ENCODE data around the gene MYH6. TPM values are rescaled to one million over a fixed set of nuclear protein-coding genes. Genes with fewer than 3 reads are reported as not detected.

MYH6 gene
- total RNA-seq, 4 donors from 2014 or later, result 0.16 to 1.5 TPM; not detected in 2

- DNase-seq, result no peak
- Histone ChIP-seq H3K9me3 (no peaks in the 10 kb centered on the region), H3K27ac (peak overlapping the region; percentile 52 to 77 (median 74)), H3K27me3 (peaks cover 36% of the 10 kb centered on the region), H3K4me1 (peaks cover 6 to 17% (median 13%) of the 10 kb centered on the region in 4 donors), H3K4me3 (peak overlapping the region; percentile 38 to 65 (median 45)), H3K36me3 (no peaks in the 10 kb centered on the region)
- TF ChIP-seq EP300 (IDR thresholded peaks at IDR 0.05; ENCODE audit: low read depth) (no peak), POLR2A (IDR thresholded peaks at IDR 0.05) (no peak), CTCF (IDR thresholded peaks at IDR 0.05) (no peak), POLR2AphosphoS5 (IDR thresholded peaks at IDR 0.05) (no peak)
- 9% methylated on average over 51 of the region's 61 CpGs; no CpG with 5 or more reads in 1 of the 2 donors for WGBS, 2 donors (ENCODE audit: low coverage in 1 of 2)
- intact Hi-C loops (cut with DNase I; ENCODE audit: low total_unique reads), result no loop called here
- in situ Hi-C loops (cut with MboI; ENCODE audit: low pct_ligation_motif_present in 1 of 4, low pct_unique_long_range_greater_than_20kb in 1 of 4, low sequenced_read_pairs in 3 of 4), result no loop called here
Observed at GRCh38 chr14:23351681-23352505, 56.2 kb downstream of the MYH6 start.

GRCh38 chr14:23349156-23349845, 58.8 kb downstream of the MYH6 start:
- no peak for TF ChIP-seq EP300 (IDR thresholded peaks at IDR 0.05; ENCODE audit: low read depth)
- no peak for TF ChIP-seq CTCF (IDR thresholded peaks at IDR 0.05)
- TF ChIP-seq POLR2A (IDR thresholded peaks at IDR 0.05), result no peak
- TF ChIP-seq POLR2AphosphoS5 (IDR thresholded peaks at IDR 0.05), result no peak
- Histone ChIP-seq H3K36me3 (no peaks in the 10 kb centered on the region), H3K9me3 (no peaks in the 10 kb centered on the region), H3K4me3 (no peak overlapping the region), H3K27ac (no peak overlapping the region), H3K27me3 (peaks cover 35% of the 10 kb centered on the region), H3K4me1 (peaks cover 6 to 17% (median 13%) of the 10 kb centered on the region in 4 donors)
- intact Hi-C loops (cut with DNase I; ENCODE audit: low total_unique reads), result no loop called here
- in situ Hi-C loops (cut with MboI; ENCODE audit: low pct_ligation_motif_present in 1 of 4, low pct_unique_long_range_greater_than_20kb in 1 of 4, low sequenced_read_pairs in 3 of 4), result loop anchor here in 2 of 4 donors (25.0 kb wide), 1 partner anchor 213 kb away; the partner anchor contains the start of genes AP1G2 (in 2 of the 2), THTPA (in 2 of the 2) and ZFHX2 (in 2 of the 2)
- 80 to 94% methylated on average over 2 to 8 of the region's 8 CpGs for WGBS, 2 donors (ENCODE audit: low coverage in 1 of 2)
- no peak for DNase-seq

- Histone ChIP-seq H3K27ac (no peak overlapping the region), H3K36me3 (no peaks in the 10 kb centered on the region), H3K27me3 (peaks cover 25% of the 10 kb centered on the region), H3K4me1 (peaks cover 6 to 17% (median 13%) of the 10 kb centered on the region in 4 donors), H3K4me3 (no peak overlapping the region), H3K9me3 (no peaks in the 10 kb centered on the region)
- intact Hi-C loops (cut with DNase I; ENCODE audit: low total_unique reads), result no loop called here
- DNase-seq, result no peak
- WGBS, 2 donors (ENCODE audit: low coverage in 1 of 2), result 80 to 92% methylated on average over 5 to 6 of the region's 6 CpGs
- TF ChIP-seq CTCF (IDR thresholded peaks at IDR 0.05), result no peak
- TF ChIP-seq EP300 (IDR thresholded peaks at IDR 0.05; ENCODE audit: low read depth), result no peak
- no peak for TF ChIP-seq POLR2A (IDR thresholded peaks at IDR 0.05)
- no peak for TF ChIP-seq POLR2AphosphoS5 (IDR thresholded peaks at IDR 0.05)
- in situ Hi-C loops (cut with MboI; ENCODE audit: low pct_ligation_motif_present in 1 of 4, low pct_unique_long_range_greater_than_20kb in 1 of 4, low sequenced_read_pairs in 3 of 4), result loop anchor here in 2 of 4 donors (25.0 kb wide), 1 partner anchor 214 kb away; the partner anchor contains the start of genes AP1G2 (in 2 of the 2), THTPA (in 2 of the 2) and ZFHX2 (in 2 of the 2)
Observed at GRCh38 chr14:23348297-23348655, 59.8 kb downstream of the MYH6 start.
